Fibroblast of skin of back (primary cell): ENCODE data around the gene CIB4.

Experiments
- DNase-seq: peaks from one replicate; pipeline ENCODE4 v3.0.0-alpha.2; 2013

CIB4 gene

DNA sequence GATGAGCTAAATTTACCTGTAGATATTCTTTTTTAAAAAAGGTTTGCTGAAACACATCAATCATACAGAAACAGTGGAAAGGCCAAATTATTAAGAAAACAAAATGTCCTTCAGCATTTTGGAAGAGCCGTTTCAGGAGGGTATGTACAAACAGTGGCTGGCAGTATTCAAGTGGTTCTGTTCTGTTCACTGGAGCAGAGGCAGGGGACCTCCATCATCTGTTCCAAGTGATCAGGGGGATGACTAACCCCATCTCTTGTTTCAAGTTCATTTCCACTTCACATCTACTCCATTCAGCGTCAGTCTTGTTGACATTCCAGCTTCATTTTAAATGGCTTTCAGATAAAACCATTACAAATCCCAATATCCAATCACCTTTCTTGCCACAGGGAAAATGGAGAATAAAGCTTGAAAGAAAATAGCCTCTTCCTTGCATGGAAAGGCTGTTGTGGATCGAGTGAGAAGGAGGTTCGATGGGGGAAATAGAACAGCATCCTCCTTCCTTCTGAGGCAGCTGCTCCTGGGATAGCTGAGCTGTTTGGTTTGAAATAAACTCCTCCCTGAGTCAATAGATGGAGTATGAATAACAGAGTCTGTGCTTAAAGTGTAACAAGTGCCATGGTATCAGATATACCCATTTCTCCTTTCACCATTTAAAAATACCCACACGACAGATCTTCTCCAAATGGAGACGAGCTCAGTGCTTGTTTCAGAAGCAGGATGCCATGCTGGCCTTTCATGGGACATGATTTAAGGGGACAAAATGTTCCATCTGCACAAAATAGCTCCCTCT is 99.6 kb downstream of the CIB4 start:
- DNase-seq, result no peak

- DNase-seq, result no peak
These were observed 100.2 kb downstream of the CIB4 start for GRCh38 chr2:26540961-26541360.

GRCh38 chr2:26540306-26540705 is 100.9 kb downstream of the CIB4 start:
- no peak for DNase-seq

GRCh38 chr2:26537826-26538475 is 103.2 kb downstream of the CIB4 start:
- DNase-seq, result no peak

- no peak for DNase-seq
These were observed 103.9 kb downstream of the CIB4 start for GRCh38 chr2:26537069-26537825.

GRCh38 chr2:26536371-26537068 is 104.6 kb downstream of the CIB4 start:
- DNase-seq, result no peak

DNA sequence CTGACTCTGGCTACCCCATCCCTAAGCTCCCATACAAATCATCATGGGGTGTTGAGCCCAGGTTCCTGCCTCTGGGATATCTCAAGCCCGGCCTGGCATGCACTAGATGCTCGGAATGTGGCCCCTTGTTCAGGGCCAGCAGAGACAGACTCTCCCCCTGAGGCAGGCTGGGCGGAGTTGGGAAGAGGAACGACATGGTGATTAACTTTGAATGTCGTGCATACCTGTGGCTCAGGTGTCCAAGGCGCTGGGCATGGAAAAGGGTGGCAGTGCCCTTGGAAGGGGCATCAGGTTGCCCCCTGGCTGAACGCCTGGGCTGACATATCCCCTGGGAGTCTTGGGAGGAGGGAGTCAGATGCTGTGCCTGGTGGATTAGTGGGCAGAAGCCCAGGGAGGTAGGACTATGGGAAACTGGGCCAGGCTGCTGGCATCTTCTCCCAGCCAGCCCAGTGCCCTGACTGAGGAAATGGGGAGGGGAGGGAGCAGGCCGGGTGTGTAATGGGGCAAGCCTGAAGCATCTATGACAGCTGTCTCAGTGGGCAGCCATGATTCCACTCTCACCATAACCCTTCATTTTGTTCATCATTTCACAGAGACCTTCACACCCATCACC is 105.4 kb downstream of the CIB4 start:
- no peak for DNase-seq

DNA sequence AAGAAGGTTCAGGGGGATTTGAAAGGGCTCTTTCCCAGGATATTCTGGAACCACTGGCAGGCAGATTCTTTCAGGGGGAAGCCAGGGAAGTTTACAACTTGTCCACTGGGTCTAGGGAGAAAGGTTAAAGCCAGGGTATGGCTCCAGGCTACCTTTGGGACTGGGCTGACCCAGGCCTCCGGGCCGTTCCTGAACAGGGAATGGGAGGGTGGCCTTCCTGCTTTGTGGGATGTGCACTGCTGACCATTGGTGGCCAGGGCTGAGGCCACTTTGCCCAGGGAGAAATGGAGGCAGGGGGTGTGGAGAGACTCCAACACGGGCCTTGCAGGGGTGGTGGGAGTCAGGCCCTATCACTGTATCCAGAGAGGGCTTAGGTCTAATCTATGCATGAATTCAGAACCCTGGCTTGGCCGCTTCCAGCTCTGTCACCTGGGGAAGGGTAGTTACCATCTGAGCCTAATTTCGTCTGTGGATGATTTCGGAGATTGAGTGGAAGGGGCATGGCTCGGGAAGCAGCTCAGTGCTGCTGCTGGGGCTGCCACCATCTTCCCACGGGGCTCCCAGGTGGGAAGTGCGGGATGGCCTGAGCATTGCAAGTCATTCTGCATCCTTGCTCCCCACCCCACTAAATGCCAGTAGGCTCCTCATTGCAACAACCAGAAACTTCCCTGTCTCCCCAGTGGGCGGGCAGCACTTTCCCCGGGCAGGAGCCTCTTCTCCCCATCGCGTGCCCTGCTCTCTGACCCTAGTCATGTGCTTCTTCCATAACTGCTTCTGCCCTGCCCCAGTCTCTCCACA is 106.1 kb downstream of the CIB4 start:
- no peak for DNase-seq

GRCh38 chr2:26534098-26534864 is 106.9 kb downstream of the CIB4 start:
- DNase-seq, result no peak

DNA sequence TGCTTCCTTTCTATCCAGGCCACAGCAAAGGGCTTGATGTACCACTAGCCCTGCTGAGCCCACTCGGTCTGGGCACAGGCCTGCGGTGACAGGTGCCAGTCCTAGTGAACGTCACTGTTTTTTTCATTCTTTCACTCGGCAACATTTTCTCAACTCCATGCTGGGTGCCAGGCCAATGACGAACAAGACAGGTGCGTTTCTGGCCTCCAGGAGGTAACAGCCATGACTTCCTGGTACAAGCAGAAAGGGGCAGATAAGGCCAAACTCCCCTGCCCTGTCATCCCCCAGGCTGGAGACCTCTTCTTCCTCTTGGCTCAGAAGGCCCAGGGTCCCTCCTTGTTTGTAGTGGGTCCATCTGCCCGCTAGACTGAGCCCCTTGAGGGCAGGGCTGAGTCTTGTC is 107.5 kb downstream of the CIB4 start:
- DNase-seq, result no peak

- no peak for DNase-seq
These were observed 108.6 kb downstream of the CIB4 start for GRCh38 chr2:26532301-26533250.
